Epithelial cell of esophagus (primary cell): ENCODE data around the gene NKX6-2.
"Not testable (repeated sequence)": the region's sequence is repeated elsewhere in the genome, so short reads cannot be mapped to it uniquely, and the experiment has no call there.

Experiments used
- DNase-seq: peaks from one replicate; pipeline ENCODE4 v3.0.0; 2010; ENCODE audit warnings: low read depth
- H3K4me3 ChIP-seq: 2 replicates; pipeline ENCODE4 v1.5.1; 2011; ENCODE audit warnings: mild to moderate bottlenecking, low read length, control low read depth
- CTCF ChIP-seq: IDR thresholded peaks from 2 replicates; pipeline ENCODE4 v1.5.1; 2011; ENCODE audit warnings: low read depth, mild to moderate bottlenecking, low read length, control low read depth, inconsistent platforms; ENCODE audit not compliant: insufficient read depth; ENCODE audit errors: missing control alignments

The NKX6-2 gene

GRCh38 chr10:132793871-132794849 is 8.2 kb upstream of the NKX6-2 start:
- TF ChIP-seq CTCF: no peak
- no peak for DNase-seq
- H3K4me3 ChIP-seq: no peak overlapping the region

- no peak overlapping the region for H3K4me3 ChIP-seq
- no peak for TF ChIP-seq CTCF
- DNase-seq: no peak
Measured at GRCh38 chr10:132793213-132793612, 7.3 kb upstream of the NKX6-2 start.

- no peak for TF ChIP-seq CTCF
- no peak for DNase-seq
- H3K4me3 ChIP-seq: no peak overlapping the region
Measured at GRCh38 chr10:132792796-132793195, 6.8 kb upstream of the NKX6-2 start.

GRCh38 chr10:132792099-132792498 is 6.2 kb upstream of the NKX6-2 start:
- H3K4me3 ChIP-seq, DNase-seq: not testable (repeated sequence)

- no peak for DNase-seq
- TF ChIP-seq CTCF: no peak
- H3K4me3 ChIP-seq: no peak overlapping the region
Measured at GRCh38 chr10:132790934-132791829, 5.2 kb upstream of the NKX6-2 start.

- TF ChIP-seq CTCF: no peak
- DNase-seq: no peak
- H3K4me3 ChIP-seq: no peak overlapping the region
Measured at GRCh38 chr10:132790470-132790869, 4.5 kb upstream of the NKX6-2 start.

GRCh38 chr10:132789659-132790148 is 3.8 kb upstream of the NKX6-2 start:
- no peak overlapping the region for H3K4me3 ChIP-seq
- no peak for TF ChIP-seq CTCF
- no peak for DNase-seq
